Measurements from ENCODE around the gene UBAC1. TPM values are rescaled to one million over a fixed set of nuclear protein-coding genes. Genes with fewer than 3 reads are reported as not detected.
"Not testable (repeated sequence)": the region's sequence is repeated elsewhere in the genome, so short reads cannot be mapped to it uniquely, and the experiment has no call there.

The UBAC1 gene
- total RNA-seq, 2 donors from 2014 or later = 64.9 to 65.7 TPM

DNA sequence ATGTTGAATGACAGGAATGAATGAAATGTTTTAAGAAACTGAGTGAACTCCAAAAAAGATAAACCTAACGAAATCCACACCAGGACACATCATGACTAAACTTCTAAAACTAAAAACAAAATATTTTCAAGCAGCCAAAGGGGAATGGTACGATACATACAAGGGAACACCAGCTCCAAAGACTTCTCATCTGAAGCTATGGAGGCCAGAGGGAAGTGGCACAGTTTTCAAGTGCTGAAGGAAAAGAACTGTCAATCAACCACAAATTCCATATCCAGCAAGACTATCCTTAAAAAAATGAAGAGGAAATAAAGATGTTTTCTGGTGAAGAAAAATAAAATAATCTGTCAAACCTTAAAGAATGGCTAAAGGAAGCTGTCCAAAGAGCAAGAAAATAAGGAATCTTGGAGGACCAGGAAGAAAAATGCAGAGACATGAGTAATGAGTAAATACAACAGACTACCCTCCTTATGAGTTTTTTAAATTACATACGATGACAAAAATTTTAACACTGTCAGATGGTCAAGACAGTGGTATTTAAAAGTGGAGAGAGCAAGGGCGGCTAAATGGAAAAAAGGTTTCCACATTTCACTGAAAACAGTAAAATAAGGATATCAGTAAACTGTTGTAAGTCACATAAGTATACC, 65.8 kb downstream of the UBAC1 start:
- DNase-seq (no peak), ATAC-seq (no peak)
- intact Hi-C loops (cut with DNase I) = no loop called here

DNA sequence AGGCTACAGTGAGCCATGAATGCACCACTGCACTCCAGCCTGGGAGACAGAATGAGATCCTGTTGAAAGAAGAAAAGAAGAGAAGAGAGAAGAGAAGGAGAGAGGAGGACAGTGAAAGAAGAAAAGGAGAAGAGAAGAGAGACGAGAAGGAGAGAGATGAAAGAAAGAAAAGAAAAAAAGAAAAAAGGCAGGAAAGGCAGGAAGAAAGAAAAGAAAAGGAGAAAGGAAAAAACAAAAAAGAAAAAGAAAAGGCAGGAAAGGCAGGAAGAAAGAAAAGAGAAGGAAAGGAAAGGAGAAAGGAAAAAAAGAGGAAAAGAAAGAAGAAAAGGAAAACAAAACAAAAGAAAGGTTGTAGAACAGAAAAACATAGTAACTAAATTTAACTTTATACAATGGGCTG, 68.1 kb downstream of the UBAC1 start:
- intact Hi-C loops (cut with DNase I) = no loop called here
- ATAC-seq (no peak), DNase-seq (no peak)

GRCh38 chr9:135892327-135892726, 68.8 kb downstream of the UBAC1 start:
- DNase-seq; intact Hi-C loops (cut with DNase I); ATAC-seq: not testable (repeated sequence)

DNA sequence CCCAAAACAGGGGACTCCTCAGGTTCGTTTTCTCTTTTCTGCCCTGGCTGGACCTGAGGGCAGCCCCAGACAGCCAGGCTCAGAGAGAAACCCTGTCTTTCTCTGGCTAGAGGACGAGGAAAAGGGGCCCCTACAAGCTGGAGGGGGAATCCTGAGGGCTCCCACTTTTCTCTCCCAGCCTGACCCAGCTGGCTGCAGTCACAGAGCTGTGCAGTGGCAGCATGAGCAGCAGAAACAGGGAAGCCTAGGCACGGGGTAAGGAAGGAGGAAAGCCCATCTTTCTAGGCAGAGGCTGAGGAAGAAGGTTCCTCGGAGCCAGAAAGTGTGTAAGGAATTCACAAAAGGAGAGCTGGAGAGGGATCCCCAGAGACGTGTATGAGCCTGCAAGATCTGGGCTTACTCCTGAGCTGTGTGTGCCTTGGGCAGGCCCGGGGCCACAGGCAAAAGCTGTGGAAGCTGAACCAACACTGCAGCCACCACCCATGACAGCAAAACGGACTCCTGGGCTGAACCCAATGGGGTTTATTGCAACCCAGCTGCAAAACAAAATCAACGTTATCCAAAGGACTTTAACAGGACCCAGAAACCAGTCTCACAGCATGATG, 70.0 kb downstream of the UBAC1 start:
- ATAC-seq (peak in 1 of 2 donors; percentile 16), DNase-seq (no peak)
- intact Hi-C loops (cut with DNase I) = no loop called here

GRCh38 chr9:135890190-135891026, 70.8 kb downstream of the UBAC1 start:
- peak in 1 of 2 donors; percentile 20 for ATAC-seq
- DNase-seq = no peak
- intact Hi-C loops (cut with DNase I) = no loop called here

DNA sequence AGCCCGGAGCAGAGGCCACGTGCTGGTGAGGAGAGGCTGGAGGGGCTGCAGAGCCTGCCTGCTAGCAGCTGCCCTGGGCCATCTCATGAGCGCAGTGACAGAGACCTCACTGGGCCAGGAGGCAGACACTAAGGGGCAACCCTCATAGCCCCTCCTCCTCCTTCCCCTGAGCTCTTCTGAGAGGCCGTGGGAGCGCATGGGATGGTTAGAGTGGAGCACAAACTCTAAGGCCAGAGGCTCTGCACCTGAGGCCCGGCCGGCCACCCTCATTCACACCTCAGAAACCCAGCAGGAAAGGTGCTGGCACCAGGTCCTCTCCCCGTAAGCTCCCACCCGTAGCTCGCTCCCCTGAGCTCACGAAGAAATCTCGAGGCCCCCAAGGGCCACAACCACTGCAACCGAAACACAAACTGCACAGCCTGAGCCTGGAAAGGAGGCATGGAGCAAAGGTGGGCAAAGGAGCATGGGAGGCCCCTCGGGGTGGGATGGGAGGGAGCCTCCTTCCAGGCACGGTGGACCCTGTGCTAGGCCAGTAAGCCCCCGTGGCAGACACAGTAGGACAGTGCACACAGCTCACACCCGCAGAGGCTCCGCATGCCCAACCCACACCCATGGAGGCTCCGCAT, 71.5 kb downstream of the UBAC1 start:
- no peak for DNase-seq
- ATAC-seq = no peak
- intact Hi-C loops (cut with DNase I) = no loop called here

GRCh38 chr9:135888766-135889394, 72.3 kb downstream of the UBAC1 start:
- intact Hi-C loops (cut with DNase I) = no loop called here
- DNase-seq = no peak
- ATAC-seq = no peak

GRCh38 chr9:135888126-135888765, 72.9 kb downstream of the UBAC1 start:
- no peak for ATAC-seq
- DNase-seq = no peak
- intact Hi-C loops (cut with DNase I) = no loop called here

DNA sequence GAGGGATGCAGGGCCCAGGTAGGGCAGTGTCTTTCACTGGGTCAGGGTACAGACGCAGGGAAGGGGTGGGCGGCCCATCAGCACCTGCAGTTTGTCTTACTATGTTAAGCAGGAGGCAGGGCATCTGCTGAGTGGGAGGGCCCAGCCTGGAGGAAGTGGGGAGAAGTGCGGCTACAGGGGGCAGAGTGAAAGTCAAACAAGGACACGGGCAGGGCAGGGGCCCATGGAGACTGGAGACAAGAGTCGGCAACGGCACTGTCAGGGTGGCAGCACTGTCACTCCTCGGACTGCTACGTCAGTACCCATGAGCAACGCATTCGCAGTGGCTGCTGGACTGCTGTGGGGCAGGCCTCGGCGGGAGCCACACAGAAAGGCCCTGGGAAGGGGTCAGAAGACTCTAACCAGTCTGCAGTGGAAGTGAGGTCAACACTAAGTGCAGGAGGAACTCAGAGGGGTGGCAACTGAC, 73.6 kb downstream of the UBAC1 start:
- intact Hi-C loops (cut with DNase I) = no loop called here
- peak; percentile 35 to 47 for ATAC-seq
- DNase-seq = no peak

DNA sequence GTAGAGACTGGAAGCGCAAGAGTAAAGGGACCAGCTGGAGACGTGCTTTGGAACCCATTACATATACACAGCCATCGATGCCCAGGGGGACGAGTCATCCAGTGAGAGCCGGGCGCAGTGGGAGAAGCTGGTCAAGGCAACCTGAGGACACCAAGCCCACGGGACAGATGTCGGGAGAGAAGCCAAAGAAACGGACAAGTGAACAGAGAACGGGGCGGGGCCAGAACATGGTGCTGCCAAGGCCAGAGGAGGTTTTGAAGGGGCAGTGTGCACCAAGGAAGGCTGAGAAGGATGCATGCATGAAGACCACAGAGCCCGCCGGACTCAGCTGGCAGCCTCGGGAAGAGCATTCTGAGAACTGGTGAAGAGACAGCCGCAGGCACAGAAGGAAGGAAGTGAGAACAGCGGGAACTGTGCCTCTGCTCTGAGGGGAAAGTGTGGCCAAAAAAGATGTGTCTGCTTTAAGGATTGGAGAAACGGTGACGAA, 74.1 kb downstream of the UBAC1 start:
- peak; percentile 44 for DNase-seq
- intact Hi-C loops (cut with DNase I) = no loop called here
- ATAC-seq = peak; percentile 23 to 28

- intact Hi-C loops (cut with DNase I) = no loop called here
- no peak for DNase-seq
- ATAC-seq = no peak
These were observed 74.8 kb downstream of the UBAC1 start for GRCh38 chr9:135886147-135886981.

- DNase-seq = no peak
- no peak for ATAC-seq
- intact Hi-C loops (cut with DNase I) = no loop called here
These were observed 75.9 kb downstream of the UBAC1 start for GRCh38 chr9:135885100-135885853.

GRCh38 chr9:135884328-135885035, 76.7 kb downstream of the UBAC1 start:
- ATAC-seq = no peak
- intact Hi-C loops (cut with DNase I) = no loop called here
- DNase-seq = no peak

GRCh38 chr9:135883410-135884089, 77.6 kb downstream of the UBAC1 start:
- ATAC-seq (no peak), DNase-seq (no peak)
- intact Hi-C loops (cut with DNase I) = no loop called here

Data from left cardiac atrium (tissue), 4 donors.